HG03095 (cell line): Measurements from ENCODE around the gene MMP8.
A peak's percentile ranks its signal among the peaks of the same experiment; 100 is the strongest.
"Not testable (repeated sequence)": the region's sequence is repeated elsewhere in the genome, so short reads cannot be mapped to it uniquely, and the experiment has no call there.

Source experiments
- ATAC-seq: cut with Tn5 transposase; IDR thresholded peaks from one replicate; pipeline ENCODE4 v1.9.1; 2021; ENCODE audit warnings: moderate library complexity; ENCODE audit not compliant: unreplicated experiment

The MMP8 gene

GRCh38 chr11:102724904-102725500 lies at the start of gene MMP8:
Gene MMP8, minus strand, starts transcription at chr11:102724954. Its CDS starts 99 bp downstream, at chr11:102724855.
- ATAC-seq = no peak

GRCh38 chr11:102773386-102773785 lies 48.6 kb upstream of the MMP8 start:
- no peak for ATAC-seq

- no peak for ATAC-seq
These were observed 46.6 kb upstream of the MMP8 start for GRCh38 chr11:102771351-102771750.

GRCh38 chr11:102770191-102770590 lies 45.4 kb upstream of the MMP8 start:
- no peak for ATAC-seq

GRCh38 chr11:102767800-102768199 lies 43.0 kb upstream of the MMP8 start:
- no peak for ATAC-seq

GRCh38 chr11:102763440-102763839 lies 38.7 kb upstream of the MMP8 start:
- ATAC-seq = no peak

- ATAC-seq = no peak
These were observed 37.6 kb upstream of the MMP8 start for GRCh38 chr11:102762361-102762767.

GRCh38 chr11:102761646-102762238 lies 37.0 kb upstream of the MMP8 start:
- ATAC-seq = no peak

- ATAC-seq = no peak
These were observed 35.7 kb upstream of the MMP8 start for GRCh38 chr11:102760344-102761035.

- ATAC-seq = no peak
These were observed 33.2 kb upstream of the MMP8 start for GRCh38 chr11:102757823-102758549.

GRCh38 chr11:102753267-102753666 lies 28.5 kb upstream of the MMP8 start:
- ATAC-seq = no peak

- ATAC-seq = no peak
These were observed 26.9 kb upstream of the MMP8 start for GRCh38 chr11:102751673-102752072.

GRCh38 chr11:102749101-102749722 lies 24.5 kb upstream of the MMP8 start:
- no peak for ATAC-seq

GRCh38 chr11:102746746-102747578 lies 22.2 kb upstream of the MMP8 start:
- ATAC-seq = not testable (repeated sequence)

GRCh38 chr11:102734650-102735049 lies 9.9 kb upstream of the MMP8 start:
- no peak for ATAC-seq

- peak; percentile 90 for ATAC-seq
These were observed 8.6 kb upstream of the MMP8 start for GRCh38 chr11:102733232-102733875.

- not testable (repeated sequence) for ATAC-seq
These were observed 6.2 kb upstream of the MMP8 start for GRCh38 chr11:102730944-102731343.

- ATAC-seq = no peak
These were observed 5.4 kb upstream of the MMP8 start for GRCh38 chr11:102729849-102730815.

GRCh38 chr11:102727890-102728289 lies 3.1 kb upstream of the MMP8 start:
- no peak for ATAC-seq
